ENCODE data around the gene BRD4.

The BRD4 gene

DNA sequence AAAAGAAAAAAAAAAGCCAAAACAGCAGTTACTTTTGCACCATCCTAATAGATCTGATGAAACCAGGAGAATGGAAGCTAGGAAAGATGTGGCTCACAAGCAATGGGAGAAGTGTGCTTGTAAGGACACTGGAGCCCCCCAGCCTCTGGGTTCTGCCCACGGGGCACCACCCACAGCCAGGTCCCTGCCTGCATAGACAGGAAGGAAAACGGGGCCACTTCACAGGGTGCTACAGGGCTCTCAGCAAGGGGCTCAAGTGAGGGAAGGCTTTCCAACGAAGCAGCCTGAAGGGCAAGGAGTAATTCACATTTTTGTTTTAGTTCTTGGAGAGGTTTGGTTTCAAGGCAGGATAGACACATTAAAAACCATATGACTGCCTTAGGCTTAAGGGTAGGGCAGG lies 42.7 kb downstream of the BRD4 start:
- no peak for DNase-seq (ENCODE audit: low spot score)

DNA sequence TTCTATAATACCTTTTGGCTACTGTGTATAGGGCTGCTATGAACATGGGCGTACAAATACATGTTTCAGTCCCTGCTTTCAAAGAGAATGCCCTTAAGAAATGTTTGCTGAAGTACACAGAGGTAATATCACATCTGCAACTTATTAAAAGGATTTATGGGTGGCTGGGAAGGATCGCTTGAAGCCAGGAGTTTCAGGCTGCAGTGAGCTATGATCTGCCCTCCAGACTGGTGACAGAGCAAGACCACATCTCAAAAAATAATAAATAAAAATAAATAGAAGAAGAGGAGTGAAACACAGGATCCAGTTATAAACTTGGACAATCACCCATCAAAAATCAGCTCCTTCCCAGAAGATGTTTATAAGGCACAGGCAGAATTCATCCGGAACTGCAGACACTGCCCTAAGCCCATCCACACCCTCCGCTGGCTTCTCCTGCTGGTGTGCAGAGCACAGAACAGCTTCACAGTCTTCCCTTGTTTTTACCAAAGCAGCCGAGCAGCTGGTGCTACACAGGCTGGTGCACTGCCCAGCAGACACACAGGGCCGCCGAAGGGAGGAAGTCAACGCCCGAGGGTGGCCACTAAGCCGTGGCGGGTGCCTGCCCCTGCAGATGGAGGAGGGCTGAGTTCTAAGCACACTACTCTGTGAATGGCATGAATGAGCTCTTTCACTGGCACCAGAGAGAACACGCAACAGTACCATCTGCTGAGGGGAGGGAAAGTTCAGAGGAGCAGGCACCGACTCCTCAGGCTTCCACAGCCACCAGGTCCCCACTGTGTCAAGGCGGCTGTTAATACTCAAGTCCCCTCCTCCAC lies 44.0 kb downstream of the BRD4 start:
- peak; percentile 40 for DNase-seq (ENCODE audit: low spot score)

DNA sequence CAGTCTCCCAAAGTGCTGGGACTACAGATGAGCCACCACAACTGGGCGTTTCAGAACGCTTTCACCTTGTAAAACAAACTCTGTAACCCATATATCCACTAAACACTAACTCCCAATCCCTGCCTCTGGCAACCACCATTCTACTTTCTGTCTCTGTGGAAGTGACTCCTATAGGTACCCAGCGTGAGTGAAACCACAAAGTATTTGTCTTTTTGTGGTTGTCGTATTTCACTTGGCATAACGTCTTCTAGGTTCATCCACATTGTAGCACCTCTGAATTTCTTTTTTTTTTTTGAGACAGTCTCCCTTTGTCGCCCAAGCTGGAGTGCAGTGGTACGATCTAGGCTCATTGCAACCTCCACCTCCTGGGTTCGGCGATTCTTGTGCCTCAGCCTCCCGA lies 44.8 kb downstream of the BRD4 start:
- DNase-seq (ENCODE audit: low spot score), result no peak

DNA sequence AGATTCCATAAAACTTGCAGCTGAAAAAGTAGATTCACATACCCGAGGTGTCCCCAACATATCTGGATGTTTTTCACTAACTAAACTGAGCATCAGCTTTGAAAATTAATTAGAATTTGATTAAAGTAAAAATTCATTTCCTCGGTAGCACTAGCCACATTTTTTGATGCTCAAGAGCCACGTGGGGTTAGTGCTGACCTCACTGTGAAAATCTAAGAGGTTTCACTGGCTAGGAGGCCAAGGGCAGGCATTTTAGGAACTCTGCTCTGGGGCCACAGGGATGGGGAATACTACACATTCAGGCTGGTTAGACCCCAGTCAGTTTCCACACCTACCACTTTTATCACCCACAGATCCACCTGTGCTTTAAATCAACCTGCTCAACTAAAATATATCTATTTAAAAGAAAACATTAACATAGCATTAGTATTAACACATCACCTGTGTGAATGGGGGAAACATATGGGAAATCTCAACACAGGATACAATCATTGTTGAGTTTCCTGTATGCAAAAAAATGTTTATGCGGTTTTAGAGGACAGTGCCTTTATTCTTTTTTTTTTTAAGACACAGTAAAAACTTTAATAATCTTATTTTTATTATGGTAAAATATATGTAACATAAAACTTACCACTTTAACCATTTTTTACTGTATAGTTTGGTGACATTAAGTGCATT lies 45.5 kb downstream of the BRD4 start:
- DNase-seq (ENCODE audit: low spot score), result no peak

DNA sequence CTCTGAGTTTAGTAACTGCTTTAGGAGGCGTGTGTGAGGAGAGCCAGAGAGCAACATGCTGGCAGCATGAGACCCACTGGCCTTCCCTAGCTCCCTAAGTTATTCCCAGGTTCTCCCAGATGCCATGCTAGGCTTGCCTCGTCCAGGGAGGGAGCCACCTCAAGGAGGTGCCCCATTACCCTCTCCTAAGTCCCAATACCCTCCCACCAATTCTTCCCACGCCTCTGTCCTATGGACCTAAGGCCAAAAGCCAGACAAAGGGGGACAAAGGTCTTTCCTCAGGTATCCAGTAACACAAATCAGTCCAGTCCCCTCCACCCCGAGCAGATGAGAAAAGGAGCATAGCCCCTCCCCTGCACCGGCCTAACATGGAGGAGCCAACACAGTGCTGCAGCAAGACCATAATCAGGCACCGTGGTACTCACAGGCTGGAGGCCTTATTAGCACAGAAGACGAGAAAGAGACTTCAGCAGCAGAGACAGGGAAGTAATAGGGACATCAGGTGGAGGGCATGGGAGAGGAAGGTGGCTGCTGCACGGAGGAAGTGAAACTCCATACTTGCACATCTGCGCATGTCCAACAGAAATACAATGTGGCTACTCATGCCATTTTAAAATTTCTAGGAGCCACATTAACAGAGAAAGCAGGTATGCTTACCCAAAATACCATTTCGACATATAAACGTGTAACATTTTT lies 46.3 kb downstream of the BRD4 start:
- no peak for DNase-seq (ENCODE audit: low spot score)

DNA sequence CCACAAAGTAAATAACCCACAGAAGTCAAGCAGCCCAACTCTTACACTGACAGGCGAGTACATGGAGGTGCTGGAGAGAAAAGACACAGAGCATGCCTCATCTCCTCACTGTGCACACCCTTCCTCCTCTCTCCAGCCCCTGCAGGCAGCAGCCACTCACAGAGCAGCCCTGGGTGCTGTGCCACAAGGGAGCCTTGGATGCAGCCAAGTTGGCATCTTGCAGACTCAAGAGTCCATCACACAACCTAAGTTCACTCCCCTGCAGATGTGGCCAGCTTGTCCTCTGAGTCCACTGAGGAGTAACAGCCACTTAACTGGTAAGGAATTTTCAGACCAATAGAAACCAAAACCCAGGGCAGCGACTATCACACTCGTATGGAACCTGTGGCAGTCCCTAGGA lies 47.4 kb downstream of the BRD4 start:
- no peak for DNase-seq (ENCODE audit: low spot score)

DNA sequence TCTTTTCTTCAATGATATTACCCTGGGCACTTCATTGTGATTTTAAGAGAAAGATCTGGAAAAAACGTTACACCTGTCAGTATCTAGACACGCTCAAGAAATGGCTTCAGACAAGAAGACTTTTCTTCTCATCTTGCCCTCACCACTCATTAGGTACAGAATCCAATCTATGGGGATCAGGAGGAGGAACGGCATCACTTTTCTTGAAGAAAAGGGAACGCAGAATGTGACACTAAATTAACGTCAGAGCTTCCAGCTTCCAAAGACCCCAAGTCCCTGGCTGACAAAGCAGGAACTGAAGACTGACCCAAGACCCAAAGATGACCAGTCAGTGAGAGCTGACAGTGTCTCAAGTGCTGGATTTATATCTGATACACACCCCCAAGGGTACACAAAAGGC lies 48.2 kb downstream of the BRD4 start:
- DNase-seq (ENCODE audit: low spot score), result no peak

DNA sequence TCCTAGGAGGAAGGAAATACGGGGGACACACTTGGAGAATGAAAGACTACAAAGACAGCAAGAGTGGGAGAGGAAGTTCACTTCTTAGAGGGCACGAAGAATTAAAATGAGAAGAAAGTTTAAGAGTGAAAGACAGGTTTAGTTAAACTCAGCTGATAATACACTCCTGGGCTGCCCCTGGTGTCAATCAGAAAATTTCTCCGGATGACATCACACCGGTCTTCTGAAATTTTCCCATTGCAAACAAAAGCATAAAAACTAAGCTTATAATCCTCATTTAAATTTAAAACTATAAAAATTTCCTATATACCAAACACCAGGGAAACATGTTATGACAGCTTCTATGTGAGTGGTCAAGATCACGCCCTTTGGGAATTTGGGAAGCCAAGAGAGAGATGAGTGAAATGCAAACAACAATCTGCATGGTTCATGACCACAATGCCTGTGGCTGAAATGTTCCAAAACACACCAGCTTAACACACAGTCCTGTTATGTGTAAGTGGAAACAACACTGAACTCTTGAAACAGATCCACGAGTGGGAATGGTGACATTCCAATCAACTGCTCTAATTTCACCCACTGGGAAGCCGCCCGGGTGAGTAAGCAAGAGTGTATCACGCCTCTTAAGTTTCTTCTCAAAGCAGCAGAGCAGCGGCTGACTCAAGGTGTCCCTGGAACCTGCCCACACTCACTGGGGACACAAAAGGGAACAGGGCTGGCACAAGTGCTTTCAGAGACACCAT lies 49.0 kb downstream of the BRD4 start:
- DNase-seq (ENCODE audit: low spot score), result peak; percentile 64

DNA sequence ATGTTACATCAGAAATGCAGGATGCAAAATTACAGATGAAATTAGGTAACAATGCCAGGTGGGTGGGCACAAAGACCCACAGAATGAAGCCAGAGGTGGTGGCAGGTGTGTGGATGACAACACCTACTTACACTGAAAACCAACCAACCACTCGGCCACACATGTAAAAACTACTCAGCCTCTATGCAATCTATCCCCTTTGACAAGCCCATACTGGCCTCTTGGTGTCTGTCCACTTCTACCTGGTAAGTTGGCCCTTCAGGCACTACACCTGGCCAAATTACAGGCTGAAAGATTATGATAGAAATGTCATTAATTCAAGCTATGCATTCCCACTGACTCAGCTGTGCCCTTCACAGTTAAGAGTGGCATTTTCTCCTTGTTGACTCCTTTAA lies 50.0 kb downstream of the BRD4 start:
- DNase-seq (ENCODE audit: low spot score), result no peak

DNA sequence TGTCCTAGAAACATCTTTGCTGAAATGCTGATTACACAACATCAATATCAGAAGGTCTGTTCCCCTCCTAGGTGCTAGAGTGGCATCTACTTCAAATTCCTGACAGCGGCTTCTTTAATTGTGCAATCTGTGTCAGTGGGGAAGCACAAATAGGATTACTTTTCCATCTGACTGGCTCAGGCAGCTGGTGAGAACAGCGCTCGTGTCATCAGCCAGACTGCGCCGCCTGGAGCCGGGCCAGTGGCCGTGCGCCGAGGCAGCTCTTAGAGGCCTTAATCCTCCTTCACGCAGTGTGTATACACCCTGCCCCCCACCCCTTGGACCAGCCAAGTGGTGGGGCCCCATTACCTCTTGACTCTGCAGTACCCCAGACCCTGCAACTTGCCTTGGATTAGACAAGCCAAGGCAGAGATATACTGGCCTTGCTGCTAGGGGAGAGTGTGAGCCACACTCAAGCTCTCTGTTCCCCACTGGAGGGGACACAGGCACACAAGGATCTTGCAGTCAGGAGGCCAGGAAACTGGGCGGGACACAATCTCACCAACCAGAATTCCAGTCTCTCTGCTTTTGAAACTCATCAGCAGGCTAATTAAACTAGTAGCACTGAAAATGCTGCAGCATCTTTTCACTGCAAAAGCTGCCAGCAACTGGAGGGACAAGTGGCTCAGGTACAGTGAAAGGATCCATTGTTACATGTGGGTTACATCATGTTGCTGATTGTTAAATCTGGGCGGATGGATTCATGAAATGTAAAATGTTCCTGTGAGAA lies 51.2 kb downstream of the BRD4 start:
- peak; percentile 80 for DNase-seq (ENCODE audit: low spot score)

DNA sequence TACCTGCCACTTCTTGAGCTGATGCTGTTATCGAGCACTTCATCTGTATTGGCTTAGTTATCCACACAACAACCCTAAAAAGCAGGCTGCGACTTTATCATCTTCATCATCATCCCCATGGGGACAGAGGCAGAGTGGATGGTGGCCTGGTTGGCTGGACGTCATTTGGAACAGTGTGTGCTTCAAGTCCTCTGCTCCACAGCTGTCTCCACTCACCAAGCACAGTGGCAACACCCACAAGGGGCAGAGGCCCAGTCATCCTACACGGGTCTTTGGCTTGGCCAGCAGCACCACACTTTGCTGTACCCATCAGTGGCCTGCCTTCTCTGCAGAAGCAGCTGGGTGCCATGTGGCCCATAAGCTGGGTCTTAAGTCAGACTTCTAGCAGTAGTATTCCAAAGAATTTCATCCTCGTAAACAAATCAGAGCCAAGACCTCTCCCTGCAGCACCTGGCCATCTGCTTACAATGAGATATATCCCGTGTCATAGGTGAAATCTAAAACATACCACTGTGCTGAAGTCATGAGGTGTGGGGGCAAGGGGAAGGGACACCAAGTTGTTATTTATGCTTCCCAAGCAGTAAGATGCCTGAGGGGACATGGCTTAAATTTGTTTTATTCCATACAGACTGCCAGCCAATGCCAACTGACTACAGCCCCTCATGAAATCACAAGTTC lies 52.2 kb downstream of the BRD4 start:
- no peak for DNase-seq (ENCODE audit: low spot score)

DNA sequence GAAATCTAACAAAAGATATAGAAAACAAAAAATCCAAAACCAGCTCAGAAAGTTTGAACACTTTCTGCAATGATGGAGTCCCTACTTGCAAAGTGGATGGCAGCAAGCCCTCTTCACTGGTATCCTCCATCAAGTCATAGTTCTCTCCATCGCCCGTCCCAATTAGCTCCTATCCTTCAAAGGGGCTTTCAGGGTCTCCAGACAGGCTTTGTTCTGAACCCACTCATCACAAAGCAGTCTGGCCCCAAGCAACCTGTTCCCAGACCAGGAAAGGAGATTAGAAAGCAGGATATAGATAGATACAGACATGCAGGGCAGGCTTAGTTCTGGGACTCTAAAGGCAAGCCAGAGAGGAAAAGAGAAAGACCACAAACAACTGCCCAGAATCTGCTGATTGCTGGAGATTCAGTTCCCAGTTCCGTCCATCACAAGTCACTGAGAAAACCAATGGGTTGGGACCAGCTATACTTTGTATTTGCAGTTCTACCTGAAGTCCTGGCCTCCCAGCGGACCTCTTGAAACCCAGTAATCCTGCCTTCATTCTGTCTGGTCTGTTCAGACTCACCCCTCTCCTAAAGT lies 52.9 kb downstream of the BRD4 start:
- DNase-seq (ENCODE audit: low spot score), result no peak

DNA sequence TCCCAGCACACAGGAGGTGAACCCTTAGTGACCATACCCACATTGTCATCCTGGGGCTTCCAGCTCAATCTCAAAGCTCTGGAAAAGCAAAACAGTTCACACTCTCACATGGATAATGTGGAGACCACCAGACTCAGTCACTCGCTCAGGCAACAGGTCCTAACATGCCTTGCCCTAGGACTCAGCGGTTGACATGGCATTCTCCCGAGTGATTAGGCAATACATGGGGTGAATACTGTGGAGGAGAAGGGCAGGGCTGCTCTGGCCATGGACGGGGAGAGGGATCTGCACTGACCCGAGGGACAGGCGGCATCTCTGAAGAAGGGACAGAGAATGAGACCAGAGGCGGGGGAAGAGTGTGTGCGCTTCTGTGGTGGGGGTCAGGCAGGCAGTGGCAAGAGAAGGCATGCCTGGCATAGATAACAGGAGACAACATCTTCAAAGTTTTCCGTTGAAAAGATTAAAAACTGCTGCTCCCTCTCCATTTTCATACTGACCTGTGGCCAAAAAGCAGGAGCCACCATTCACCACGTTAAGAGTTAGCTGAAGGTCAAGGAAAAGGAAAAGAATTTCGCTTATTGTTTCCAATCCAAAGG lies 55.6 kb downstream of the BRD4 start:
- peak; percentile 40 for DNase-seq (ENCODE audit: low spot score)

DNA sequence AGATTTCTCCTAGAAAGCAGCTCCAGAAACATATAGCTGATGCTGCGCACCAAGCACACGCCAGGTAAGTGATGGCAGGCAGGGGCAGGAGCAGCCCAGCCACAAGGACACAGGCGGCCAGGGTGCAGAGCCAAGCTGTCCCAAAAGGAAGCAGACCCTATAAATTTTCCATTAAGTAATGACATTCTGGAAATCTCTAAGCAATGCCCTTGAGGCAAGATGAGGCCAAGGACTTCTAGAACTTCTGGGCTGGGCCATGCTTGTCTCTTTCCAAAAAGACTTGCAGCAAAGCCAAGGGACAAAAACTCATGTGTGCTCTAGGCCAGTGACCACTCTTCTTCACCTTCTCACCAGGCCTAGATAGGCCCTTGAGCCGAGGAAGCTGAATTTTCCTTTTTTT lies 57.9 kb downstream of the BRD4 start:
- DNase-seq (ENCODE audit: low spot score), result no peak

DNA sequence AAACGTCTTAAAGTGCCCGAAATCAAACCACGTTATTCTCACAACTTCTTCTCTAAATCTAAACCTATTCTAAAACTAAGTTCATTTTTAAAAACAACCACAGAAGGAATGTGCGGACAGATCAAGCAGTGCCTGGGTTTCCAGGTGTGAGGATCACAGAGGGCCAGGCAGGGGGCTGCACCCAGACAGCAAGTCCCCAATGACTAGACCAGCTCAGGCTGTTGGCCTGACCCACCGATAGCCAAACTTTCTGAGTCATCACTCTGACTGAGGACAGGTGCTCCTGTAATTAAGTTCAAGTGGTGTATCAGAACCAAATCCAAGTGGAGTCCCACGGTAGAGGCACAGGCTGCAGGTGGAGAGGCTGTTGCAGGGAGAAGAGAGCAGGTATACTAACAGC lies 62.5 kb downstream of the BRD4 start:
- DNase-seq (ENCODE audit: low spot score), result no peak

DNA sequence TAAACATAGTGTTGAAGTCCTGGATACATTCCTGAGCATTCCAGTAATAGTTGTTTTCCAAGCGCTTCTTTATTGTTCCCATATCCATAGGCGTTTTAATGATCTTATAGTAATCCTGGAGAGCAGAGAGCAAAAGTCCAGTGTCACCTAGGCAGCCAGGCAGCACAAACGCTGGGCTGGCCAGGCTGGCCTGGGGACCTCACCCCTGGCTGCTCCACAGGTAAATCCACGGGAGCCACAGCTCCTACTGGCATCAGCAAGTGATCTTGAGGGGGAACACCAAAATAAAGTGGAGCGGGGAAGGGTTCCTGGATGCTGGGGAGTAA lies 63.4 kb downstream of the BRD4 start:
- no peak for DNase-seq (ENCODE audit: low spot score)

DNA sequence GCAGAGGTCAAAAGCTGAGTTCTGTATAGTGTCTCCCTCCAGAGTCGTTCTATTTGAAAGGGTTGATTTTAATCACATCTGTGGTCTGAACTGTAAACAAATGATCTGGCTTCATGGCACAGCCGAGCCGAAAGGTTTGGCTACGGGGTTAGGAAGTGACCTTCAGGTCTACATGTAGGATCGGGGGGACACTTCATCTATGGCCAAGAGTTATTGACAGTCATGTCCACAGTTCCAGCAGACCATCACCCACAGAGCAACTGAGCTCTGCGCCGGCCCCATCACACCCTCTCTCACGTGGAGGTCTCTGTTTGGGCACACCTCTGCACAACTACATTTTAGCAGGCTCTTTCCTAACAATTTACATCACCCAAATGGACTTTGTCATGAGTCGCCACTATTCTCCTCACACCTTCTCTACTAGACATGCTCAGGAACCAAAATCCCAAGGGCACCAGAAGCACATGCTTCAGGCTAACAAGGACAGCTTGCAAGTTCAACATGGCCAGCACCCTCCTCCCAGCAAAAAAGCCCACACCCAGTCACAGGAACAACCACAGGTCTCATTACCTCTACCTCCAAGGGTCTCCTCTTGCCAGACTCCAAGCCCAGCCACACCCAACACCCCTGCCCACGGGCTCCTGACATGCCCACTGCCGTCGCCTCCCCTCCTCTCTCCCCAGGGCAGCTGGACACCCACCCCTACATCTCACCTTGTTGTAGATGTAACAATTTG lies 64.0 kb downstream of the BRD4 start:
- no peak for DNase-seq (ENCODE audit: low spot score)

DNA sequence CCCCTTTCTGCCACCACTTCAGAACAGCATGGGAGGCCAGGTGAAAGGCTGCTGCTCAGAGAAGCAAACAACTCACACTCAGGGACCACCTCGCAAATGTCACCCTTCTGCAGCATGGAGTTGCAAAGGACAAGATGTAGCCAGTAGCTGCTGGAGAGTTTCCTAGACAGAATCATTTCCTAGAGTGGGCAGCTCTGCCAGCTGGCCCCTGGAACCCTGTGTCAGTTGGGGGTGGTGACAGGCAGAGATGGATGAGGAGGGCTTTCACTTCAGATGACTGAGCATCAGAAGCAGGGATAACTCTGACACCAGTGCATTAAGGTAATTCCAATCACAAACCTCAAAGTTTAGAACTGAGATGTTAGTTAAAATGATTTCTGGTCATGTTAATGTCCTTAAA lies 65.7 kb downstream of the BRD4 start:
- no peak for DNase-seq (ENCODE audit: low spot score)

DNA sequence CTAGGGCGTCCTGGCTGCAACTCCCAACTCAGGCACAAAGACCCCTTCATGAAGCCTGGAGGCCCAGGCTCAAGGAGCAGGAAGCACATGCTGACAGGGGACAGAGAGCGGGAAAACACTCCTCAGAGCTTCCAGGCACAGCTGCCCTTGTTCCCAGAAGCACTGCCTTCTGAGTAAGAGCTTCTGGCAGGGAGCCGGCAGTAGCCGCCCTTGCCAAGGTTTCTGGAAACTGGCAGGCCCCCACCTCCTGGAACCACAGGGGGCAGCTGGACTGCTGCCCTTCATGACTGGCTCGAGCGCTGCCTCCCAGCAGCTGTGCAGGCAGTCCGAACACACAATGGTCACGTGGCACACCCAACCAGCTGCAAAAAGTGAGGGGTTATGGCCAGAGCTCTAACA lies 66.5 kb downstream of the BRD4 start:
- DNase-seq (ENCODE audit: low spot score), result peak; percentile 97
